HepG2 (cell line): ENCODE results near the gene JSRP1. TPM values are rescaled to one million over a fixed set of nuclear protein-coding genes. Genes with fewer than 3 reads are reported as not detected.

Experiments used
- GATAD1 ChIP-seq: IDR thresholded peaks from 2 replicates; pipeline ENCODE4 v1.6.1; 2016; ENCODE audit warnings: missing genetic modification reagents, missing compliant biosample characterization
- KLF16 ChIP-seq, 2 experiments: sonication (generic) in 1 of 2; formaldehyde crosslinking in 1 of 2; IDR thresholded peaks; 2 replicates each; pipeline versions ENCODE4 v1.6.1 to v1.8.0; 2016 to 2023; ENCODE audit warnings: missing genetic modification reagents in 2 of 2, missing compliant biosample characterization in 1 of 2
- KMT2A ChIP-seq: sonication (generic); formaldehyde crosslinking; IDR thresholded peaks from 2 replicates; pipeline ENCODE4 v1.4.0; 2020; ENCODE audit warnings: missing genetic modification reagents
- PCBP1 ChIP-seq: fragments of 200-400 bp; formaldehyde crosslinking; IDR thresholded peaks from 2 replicates; pipeline ENCODE4 v1.6.1; 2017; ENCODE audit warnings: mild to moderate bottlenecking, low read depth, low read length, borderline replicate concordance
- POGZ ChIP-seq: sonication (generic); formaldehyde crosslinking; IDR thresholded peaks from 2 replicates; pipeline ENCODE4 v1.4.0; 2020; ENCODE audit warnings: mild to moderate bottlenecking, missing genetic modification reagents
- POLR2G ChIP-seq: fragments of 200-400 bp; formaldehyde crosslinking; IDR thresholded peaks from 2 replicates; pipeline ENCODE4 v1.6.1; 2018; ENCODE audit warnings: mild to moderate bottlenecking, low read depth, low read length, moderate library complexity
- RFXANK ChIP-seq: IDR thresholded peaks from 2 replicates; pipeline ENCODE4 v1.6.1; 2016
- SMAD3 ChIP-seq: sonication (generic); formaldehyde crosslinking; IDR thresholded peaks from 2 replicates; pipeline ENCODE4 v1.4.0; 2020; ENCODE audit warnings: missing genetic modification reagents
- SNAPC2 ChIP-seq: sonication (generic); formaldehyde crosslinking; IDR thresholded peaks from 2 replicates; pipeline ENCODE4 v1.8.1; 2022; ENCODE audit warnings: mild to moderate bottlenecking, missing genetic modification reagents
- SRSF4 ChIP-seq: fragments of 200-400 bp; formaldehyde crosslinking; IDR thresholded peaks from one replicate; pipeline ENCODE4 v1.6.1; 2018; ENCODE audit warnings: mild to moderate bottlenecking, low read depth, low read length, moderate library complexity; ENCODE audit not compliant: poor library complexity, severe bottlenecking
- ZKSCAN5 ChIP-seq: sonication (generic); formaldehyde crosslinking; IDR thresholded peaks from 2 replicates; pipeline ENCODE4 v1.5.1; 2020; ENCODE audit warnings: mild to moderate bottlenecking, missing genetic modification reagents
- ZNF142 ChIP-seq: sonication (generic); formaldehyde crosslinking; IDR thresholded peaks from 2 replicates; pipeline ENCODE4 v1.4.0; 2020; ENCODE audit warnings: missing genetic modification reagents
- ZNF235 ChIP-seq: sonication (generic); formaldehyde crosslinking; IDR thresholded peaks from 2 replicates; pipeline ENCODE4 v1.8.1; 2023; ENCODE audit warnings: mild to moderate bottlenecking, missing genetic modification reagents, borderline replicate concordance
- ZNF292 ChIP-seq: sonication (generic); formaldehyde crosslinking; IDR thresholded peaks from 2 replicates; pipeline ENCODE4 v1.8.1; 2022; ENCODE audit warnings: mild to moderate bottlenecking, low read depth, missing genetic modification reagents, borderline replicate concordance
- ZNF354B ChIP-seq: sonication (generic); formaldehyde crosslinking; IDR thresholded peaks from 2 replicates; pipeline ENCODE4 v1.8.0; 2022; ENCODE audit warnings: mild to moderate bottlenecking, missing genetic modification reagents
- ZNF670 ChIP-seq: sonication (generic); formaldehyde crosslinking; IDR thresholded peaks from 2 replicates; pipeline ENCODE4 v1.8.0; 2022; ENCODE audit warnings: mild to moderate bottlenecking, missing genetic modification reagents, borderline replicate concordance
- ZNF841 ChIP-seq: sonication (generic); formaldehyde crosslinking; IDR thresholded peaks from 2 replicates; pipeline ENCODE4 v1.8.1; 2023; ENCODE audit warnings: missing genetic modification reagents, borderline replicate concordance
- ZSCAN22 ChIP-seq: sonication (generic); formaldehyde crosslinking; IDR thresholded peaks from 2 replicates; pipeline ENCODE4 v1.4.0; 2020; ENCODE audit warnings: mild to moderate bottlenecking, missing genetic modification reagents
- polyA plus RNA-seq, 8 experiments: library from polyadenylated mRNA; depleted of rRNA in 3 of 8; stranded (reverse) in 7 of 8; unstranded in 1 of 8; fragments of >200 nt; fragmentation: Illumina TruSeq in 4 of 8; extraction: Trizol in 4 of 8; gene quantifications; 2 replicates each; pipeline versions ENCODE4 v1.2.1 to v1.2.3, GENCODE V29; 2011 to 2016; ENCODE audit warnings: low read depth in 4 of 8, missing spikeins in 1 of 8, mixed read lengths in 1 of 8; ENCODE audit not compliant: insufficient read depth in 1 of 8
- total RNA-seq, 5 experiments: library from RNA; depleted of rRNA; stranded (reverse); fragments of >200 nt; fragmentation: Illumina TruSeq; extraction: Trizol; gene quantifications; 2 replicates each; pipeline ENCODE4 v1.2.3, GENCODE V29; 2016; ENCODE audit warnings: low read depth in 1 of 5
- TF ChIP-seq, protein P1 (sequence below): sonication (generic); formaldehyde crosslinking; IDR thresholded peaks from 2 replicates; pipeline ENCODE4 v1.4.0; 2020; ENCODE audit warnings: missing genetic modification reagents
- TF ChIP-seq, protein P2 (sequence below): sonication (generic); formaldehyde crosslinking; IDR thresholded peaks from 2 replicates; pipeline ENCODE4 v1.4.0; 2020; ENCODE audit warnings: mild to moderate bottlenecking, missing genetic modification reagents

Gene JSRP1
- total and polyA plus RNA-seq, 2 of the 13 experiments (the other 11 are each of a cell fraction or from before 2014, with no cell fraction given) = 0.16 to 0.38 TPM

DNA sequence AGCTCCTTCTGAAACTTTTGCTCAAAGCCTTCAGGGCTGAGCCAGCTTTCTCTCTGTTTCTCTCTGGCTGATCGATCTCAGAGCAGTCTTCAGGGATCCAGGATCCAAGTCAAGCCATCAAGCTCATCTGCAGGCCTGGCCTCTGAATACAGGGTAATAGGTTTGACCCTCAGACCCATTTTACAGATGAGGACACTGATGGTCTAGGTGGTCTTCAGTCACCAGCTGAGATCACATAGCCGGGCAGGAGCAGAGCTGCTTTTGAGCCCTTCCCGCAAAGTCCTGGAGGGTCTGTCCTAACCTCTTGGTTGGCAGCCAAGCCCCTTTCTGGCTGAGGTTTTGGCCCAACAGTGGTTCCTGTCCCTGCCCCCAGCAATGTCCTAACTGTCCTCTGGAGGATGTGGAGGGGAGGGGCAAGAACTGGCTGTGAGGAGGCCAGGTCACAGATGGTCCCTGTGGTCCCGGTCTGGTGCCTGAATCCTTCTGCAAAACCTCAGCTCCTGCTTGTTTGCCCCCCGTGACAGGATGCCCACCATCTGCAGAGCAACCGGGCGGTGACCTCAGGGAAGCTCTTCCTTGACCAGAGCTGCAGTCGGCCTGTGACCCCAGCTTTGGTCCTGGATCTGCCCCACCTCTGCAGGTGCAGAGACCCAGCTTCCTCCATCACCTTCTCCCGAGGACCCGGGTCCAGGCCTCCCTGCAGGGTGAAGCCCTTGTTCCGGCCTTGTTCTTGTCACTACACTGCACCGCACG is 31.5 kb upstream of the JSRP1 start (continued):
- 0 out of 2 replicates have a peak, but pooled peaks have one; percentile 21 for TF ChIP-seq ZNF292 (CRISPR knock-in tag)
- no peak for TF ChIP-seq ZNF841
- no peak for TF ChIP-seq KLF16 (CRISPR knock-in tag; IDR thresholded peaks at IDR 0.05)
- no peak for TF ChIP-seq SNAPC2 (CRISPR knock-in tag)
- TF ChIP-seq, protein P1, sequence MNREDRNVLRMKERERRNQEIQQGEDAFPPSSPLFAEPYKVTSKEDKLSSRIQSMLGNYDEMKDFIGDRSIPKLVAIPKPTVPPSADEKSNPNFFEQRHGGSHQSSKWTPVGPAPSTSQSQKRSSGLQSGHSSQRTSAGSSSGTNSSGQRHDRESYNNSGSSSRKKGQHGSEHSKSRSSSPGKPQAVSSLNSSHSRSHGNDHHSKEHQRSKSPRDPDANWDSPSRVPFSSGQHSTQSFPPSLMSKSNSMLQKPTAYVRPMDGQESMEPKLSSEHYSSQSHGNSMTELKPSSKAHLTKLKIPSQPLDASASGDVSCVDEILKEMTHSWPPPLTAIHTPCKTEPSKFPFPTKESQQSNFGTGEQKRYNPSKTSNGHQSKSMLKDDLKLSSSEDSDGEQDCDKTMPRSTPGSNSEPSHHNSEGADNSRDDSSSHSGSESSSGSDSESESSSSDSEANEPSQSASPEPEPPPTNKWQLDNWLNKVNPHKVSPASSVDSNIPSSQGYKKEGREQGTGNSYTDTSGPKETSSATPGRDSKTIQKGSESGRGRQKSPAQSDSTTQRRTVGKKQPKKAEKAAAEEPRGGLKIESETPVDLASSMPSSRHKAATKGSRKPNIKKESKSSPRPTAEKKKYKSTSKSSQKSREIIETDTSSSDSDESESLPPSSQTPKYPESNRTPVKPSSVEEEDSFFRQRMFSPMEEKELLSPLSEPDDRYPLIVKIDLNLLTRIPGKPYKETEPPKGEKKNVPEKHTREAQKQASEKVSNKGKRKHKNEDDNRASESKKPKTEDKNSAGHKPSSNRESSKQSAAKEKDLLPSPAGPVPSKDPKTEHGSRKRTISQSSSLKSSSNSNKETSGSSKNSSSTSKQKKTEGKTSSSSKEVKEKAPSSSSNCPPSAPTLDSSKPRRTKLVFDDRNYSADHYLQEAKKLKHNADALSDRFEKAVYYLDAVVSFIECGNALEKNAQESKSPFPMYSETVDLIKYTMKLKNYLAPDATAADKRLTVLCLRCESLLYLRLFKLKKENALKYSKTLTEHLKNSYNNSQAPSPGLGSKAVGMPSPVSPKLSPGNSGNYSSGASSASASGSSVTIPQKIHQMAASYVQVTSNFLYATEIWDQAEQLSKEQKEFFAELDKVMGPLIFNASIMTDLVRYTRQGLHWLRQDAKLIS (CRISPR knock-in tag) = no peak
- no peak for TF ChIP-seq KMT2A (CRISPR knock-in tag)
- 0 out of 2 replicates have a peak, but pooled peaks have one; percentile 26 for TF ChIP-seq POGZ (CRISPR knock-in tag)
- TF ChIP-seq, protein P2, sequence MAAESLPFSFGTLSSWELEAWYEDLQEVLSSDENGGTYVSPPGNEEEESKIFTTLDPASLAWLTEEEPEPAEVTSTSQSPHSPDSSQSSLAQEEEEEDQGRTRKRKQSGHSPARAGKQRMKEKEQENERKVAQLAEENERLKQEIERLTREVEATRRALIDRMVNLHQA = no peak
- TF ChIP-seq POLR2G = no peak
- TF ChIP-seq SMAD3 (CRISPR knock-in tag) = no peak
- TF ChIP-seq ZNF142 (CRISPR knock-in tag) = 0 out of 2 replicates have a peak, but pooled peaks have one; percentile 35
- no peak for TF ChIP-seq RFXANK (CRISPR knock-in tag)
- TF ChIP-seq GATAD1 (CRISPR knock-in tag) = no peak
- TF ChIP-seq ZNF235 (CRISPR knock-in tag) = 0 out of 2 replicates have a peak, but pooled peaks have one; percentile 46
- TF ChIP-seq SRSF4 = no peak
- TF ChIP-seq ZKSCAN5 (CRISPR knock-in tag) = no peak
- no peak for TF ChIP-seq ZNF670 (CRISPR knock-in tag)
- TF ChIP-seq ZSCAN22 (CRISPR knock-in tag) = no peak
- TF ChIP-seq PCBP1 = 0 out of 2 replicates have a peak, but pooled peaks have one; percentile 16
- 0 out of 2 replicates have a peak, but pooled peaks have one; percentile 37 for TF ChIP-seq ZNF354B (CRISPR knock-in tag)
